Mammary epithelial cell (primary cell): Measurements from ENCODE around the gene SYNPO.

Source experiments
- EZH2 ChIP-seq: IDR thresholded peaks from 2 replicates; pipeline ENCODE4 v1.6.1; 2012; ENCODE audit warnings: low read length, inconsistent platforms, borderline replicate concordance
- TF ChIP-seq, protein P1 (sequence below), 2 donors: IDR thresholded peaks in 1 of 2; conservative IDR thresholded peaks in 1 of 2; 2 replicates each; pipeline ENCODE4 v1.5.1; 2011 to 2012; ENCODE audit warnings: inconsistent platforms in 2 of 2, low read length in 2 of 2, mild to moderate bottlenecking in 2 of 2, control low read depth in 1 of 2, low read depth in 1 of 2; ENCODE audit not compliant: insufficient read depth in 1 of 2; ENCODE audit errors: extremely low read depth in 1 of 2

DNA sequence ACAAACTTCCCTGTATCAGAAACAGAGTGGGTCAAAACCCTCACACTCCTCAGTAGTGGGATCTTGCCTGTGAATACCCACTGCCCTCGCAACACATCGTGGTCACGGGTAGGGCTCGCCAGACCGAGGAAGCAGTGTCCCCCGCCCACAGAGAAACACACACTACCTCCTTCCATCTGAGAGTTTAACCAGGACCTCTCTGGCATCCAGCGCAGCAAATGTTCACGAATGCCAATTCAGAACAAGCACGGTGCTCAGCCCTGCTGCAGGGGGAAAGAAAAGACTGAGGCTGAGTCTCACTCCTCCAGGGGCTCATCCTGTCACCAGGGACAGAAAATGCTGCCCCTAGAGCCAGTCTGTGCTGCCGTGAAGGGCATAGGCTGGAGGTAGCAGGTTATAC lies 42.5 kb upstream of the SYNPO start:
- no peak for TF ChIP-seq EZH2
- TF ChIP-seq, protein P1, sequence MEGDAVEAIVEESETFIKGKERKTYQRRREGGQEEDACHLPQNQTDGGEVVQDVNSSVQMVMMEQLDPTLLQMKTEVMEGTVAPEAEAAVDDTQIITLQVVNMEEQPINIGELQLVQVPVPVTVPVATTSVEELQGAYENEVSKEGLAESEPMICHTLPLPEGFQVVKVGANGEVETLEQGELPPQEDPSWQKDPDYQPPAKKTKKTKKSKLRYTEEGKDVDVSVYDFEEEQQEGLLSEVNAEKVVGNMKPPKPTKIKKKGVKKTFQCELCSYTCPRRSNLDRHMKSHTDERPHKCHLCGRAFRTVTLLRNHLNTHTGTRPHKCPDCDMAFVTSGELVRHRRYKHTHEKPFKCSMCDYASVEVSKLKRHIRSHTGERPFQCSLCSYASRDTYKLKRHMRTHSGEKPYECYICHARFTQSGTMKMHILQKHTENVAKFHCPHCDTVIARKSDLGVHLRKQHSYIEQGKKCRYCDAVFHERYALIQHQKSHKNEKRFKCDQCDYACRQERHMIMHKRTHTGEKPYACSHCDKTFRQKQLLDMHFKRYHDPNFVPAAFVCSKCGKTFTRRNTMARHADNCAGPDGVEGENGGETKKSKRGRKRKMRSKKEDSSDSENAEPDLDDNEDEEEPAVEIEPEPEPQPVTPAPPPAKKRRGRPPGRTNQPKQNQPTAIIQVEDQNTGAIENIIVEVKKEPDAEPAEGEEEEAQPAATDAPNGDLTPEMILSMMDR (conservative IDR thresholded peaks at IDR 0.05 in 1 of 2, IDR thresholded peaks at IDR 0.05 in 1 of 2; ENCODE audit: extremely low read depth in 1 of 2, insufficient read depth in 1 of 2, low read depth in 1 of 2, low read length in 2 of 2): no peak
